GM19324 (cell line): Measurements from ENCODE around the gene FADS1.

Experiments used
- ATAC-seq: cut with Tn5 transposase; IDR thresholded peaks from one replicate; pipeline ENCODE4 v1.9.1; 2021; ENCODE audit warnings: mild to moderate bottlenecking, moderate library complexity; ENCODE audit not compliant: unreplicated experiment, low FRiP score

Gene FADS1

GRCh38 chr11:61816736-61817455 lies at the start of gene FADS1:
Gene FADS1, minus strand, starts transcription at chr11:61817003. Its CDS starts 74 bp downstream, at chr11:61816929.
- peak; percentile 57 for ATAC-seq

- no peak for ATAC-seq
Measured at GRCh38 chr11:61866231-61866957, 49.6 kb upstream of the FADS1 start.

- ATAC-seq: no peak
Measured at GRCh38 chr11:61864814-61865775, 48.3 kb upstream of the FADS1 start.

GRCh38 chr11:61863548-61864081 lies 46.8 kb upstream of the FADS1 start:
- ATAC-seq: no peak

GRCh38 chr11:61862714-61863547 lies 46.1 kb upstream of the FADS1 start:
- ATAC-seq: no peak

GRCh38 chr11:61861634-61862033 lies 44.8 kb upstream of the FADS1 start:
- ATAC-seq: no peak

- no peak for ATAC-seq
Measured at GRCh38 chr11:61860054-61860903, 43.5 kb upstream of the FADS1 start.

- ATAC-seq: no peak
Measured at GRCh38 chr11:61855939-61856680, 39.3 kb upstream of the FADS1 start.

GRCh38 chr11:61854966-61855714 lies 38.3 kb upstream of the FADS1 start:
- ATAC-seq: no peak

GRCh38 chr11:61854206-61854895 lies 37.5 kb upstream of the FADS1 start:
- ATAC-seq: no peak

GRCh38 chr11:61853698-61854169 lies 36.9 kb upstream of the FADS1 start:
- no peak for ATAC-seq

- no peak for ATAC-seq
Measured at GRCh38 chr11:61851900-61852295, 35.1 kb upstream of the FADS1 start.

GRCh38 chr11:61851113-61851899 lies 34.5 kb upstream of the FADS1 start:
- ATAC-seq: no peak

- no peak for ATAC-seq
Measured at GRCh38 chr11:61850687-61851086, 33.9 kb upstream of the FADS1 start.

GRCh38 chr11:61848631-61849030 lies 31.8 kb upstream of the FADS1 start:
- no peak for ATAC-seq
